H1 (cell line): ENCODE data around the gene ITPK1. TPM values are rescaled to one million over a fixed set of nuclear protein-coding genes. Genes with fewer than 3 reads are reported as not detected.

Experiments
- CTCF ChIA-PET: fragments of 300-600 bp; sonication (Branson Sonifier 250); formaldehyde crosslinking; loops from one replicate; lab custom pipeline; 2021; ENCODE audit not compliant: partially characterized antibody; lab: Charles Lee
- POLR2A ChIA-PET: fragments of 300-600 bp; sonication (Branson Sonifier 250); formaldehyde crosslinking; loops from one replicate; lab custom pipeline; 2021; ENCODE audit warnings: inconsistent platforms; ENCODE audit not compliant: partially characterized antibody; lab: Charles Lee
- DNase-seq, 2 experiments: peaks; one replicate each; pipeline versions ENCODE4 v3.0.0 to v3.0.0-alpha.2; 2010 to 2022; ENCODE audit warnings: low spot score in 2 of 2, low read depth in 1 of 2, mixed read lengths in 1 of 2
- FAIRE-seq: peaks from 2 replicates; lab custom pipeline; 2011; peaks lifted over from hg19 to GRCh38; lab: Jason Lieb, UNC
- H2AFZ ChIP-seq: 2 replicates; pipeline ENCODE4 v1.8.1; 2012; ENCODE audit warnings: low read length, inconsistent platforms
- H2AK5ac ChIP-seq: 2 replicates; pipeline ENCODE4 v1.6.1; 2013; ENCODE audit warnings: low read depth, low read length
- H2BK120ac ChIP-seq: replicated peaks from 2 replicates; pipeline ENCODE3; 2013; ENCODE audit warnings: low read depth, low read length, inconsistent platforms
- H2BK12ac ChIP-seq: 2 replicates; pipeline ENCODE4 v1.6.1; 2013; ENCODE audit warnings: low read depth, low read length
- H2BK15ac ChIP-seq: 2 replicates; pipeline ENCODE4 v1.6.1; 2013; ENCODE audit warnings: low read length
- H2BK20ac ChIP-seq: 2 replicates; pipeline ENCODE4 v1.6.1; 2013; ENCODE audit warnings: low read length
- H2BK5ac ChIP-seq: 2 replicates; pipeline ENCODE4 v1.6.1; 2013; ENCODE audit warnings: low read depth, low read length
- H3K14ac ChIP-seq: 2 replicates; pipeline ENCODE4 v1.6.1; 2013; ENCODE audit warnings: inconsistent platforms; ENCODE audit not compliant: insufficient read length
- H3K18ac ChIP-seq: 2 replicates; pipeline ENCODE4 v1.6.1; 2013; ENCODE audit warnings: low read length; ENCODE audit errors: extremely low read depth
- H3K23ac ChIP-seq: 2 replicates; pipeline ENCODE4 v1.6.1; 2013; ENCODE audit warnings: inconsistent platforms; ENCODE audit not compliant: insufficient read length
- H3K23me2 ChIP-seq: 2 replicates; pipeline ENCODE4 v1.6.1; 2013; ENCODE audit warnings: low read depth, low read length
- H3K27ac ChIP-seq: 2 replicates; pipeline ENCODE4 v1.6.1; 2011; ENCODE audit warnings: low read depth, low read length, inconsistent platforms
- H3K27me3 ChIP-seq, 4 experiments: replicated peaks in 1 of 4; 1 replicate in 1 of 4; 2 replicates in 3 of 4; pipeline versions ENCODE4 v1.6.1 to v1.8.1; 2011 to 2013; ENCODE audit warnings: low read length in 3 of 4, mild to moderate bottlenecking in 3 of 4, inconsistent platforms in 2 of 4, mixed read lengths in 2 of 4, moderate library complexity in 1 of 4; ENCODE audit not compliant: control insufficient read depth in 3 of 4, insufficient read depth in 3 of 4; ENCODE audit errors: extremely low read depth in 1 of 4
- H3K36me3 ChIP-seq, 4 experiments: 2 replicates each; pipeline versions ENCODE4 v1.6.1 to v1.8.1; 2011 to 2013; ENCODE audit warnings: mild to moderate bottlenecking in 4 of 4, low read length in 3 of 4, moderate library complexity in 2 of 4, control low read depth in 1 of 4, inconsistent platforms in 1 of 4; ENCODE audit not compliant: insufficient read depth in 4 of 4, control insufficient read depth in 2 of 4
- H3K4ac ChIP-seq: replicated peaks from 2 replicates; pipeline ENCODE3; 2013; ENCODE audit warnings: low read length, low read depth, mixed read lengths, inconsistent platforms; ENCODE audit not compliant: insufficient read length
- H3K4me1 ChIP-seq, 4 experiments: replicated peaks in 1 of 4; 1 replicate in 1 of 4; 2 replicates in 3 of 4; pipeline versions ENCODE4 v1.6.1 to v1.8.1; 2011 to 2013; ENCODE audit warnings: low read length in 3 of 4, inconsistent platforms in 2 of 4, mixed read lengths in 1 of 4; ENCODE audit not compliant: insufficient read depth in 4 of 4, control insufficient read depth in 3 of 4
- H3K4me2 ChIP-seq, 2 experiments: 2 replicates each; pipeline versions ENCODE4 v1.6.1 to v1.8.1; 2011 to 2013; ENCODE audit warnings: low read depth in 2 of 2, low read length in 2 of 2, control low read depth in 1 of 2, inconsistent platforms in 1 of 2, mild to moderate bottlenecking in 1 of 2; ENCODE audit not compliant: insufficient read depth in 1 of 2
- H3K4me3 ChIP-seq, 4 experiments: fragments of 200-600, 300-600 bp in 1 of 4; sonication (generic), shearing (Covaris generic), sonication (Bioruptor Twin) in 1 of 4; 2 replicates each; pipeline versions ENCODE4 v1.5.1 to v1.8.1; 2011 to 2016; ENCODE audit warnings: low read length in 4 of 4, low read depth in 3 of 4, control low read depth in 2 of 4, inconsistent platforms in 2 of 4, mild to moderate bottlenecking in 2 of 4, mixed read lengths in 1 of 4, moderate library complexity in 1 of 4; ENCODE audit not compliant: insufficient read depth in 2 of 4; ENCODE audit errors: extremely low read depth in 1 of 4
- H3K56ac ChIP-seq: replicated peaks from 2 replicates; pipeline ENCODE3; 2013; ENCODE audit warnings: low read depth, mild to moderate bottlenecking, mixed read lengths, low read length, inconsistent platforms; ENCODE audit not compliant: insufficient read length
- H3K79me1 ChIP-seq: 2 replicates; pipeline ENCODE4 v1.6.1; 2013; ENCODE audit warnings: low read depth, low read length, control low read depth
- H3K79me2 ChIP-seq, 2 experiments: 2 replicates each; pipeline versions ENCODE4 v1.6.1 to v1.8.1; 2012 to 2013; ENCODE audit warnings: low read length in 2 of 2, mild to moderate bottlenecking in 2 of 2, inconsistent platforms in 1 of 2; ENCODE audit not compliant: insufficient read depth in 2 of 2, control insufficient read depth in 1 of 2
- H3K9ac ChIP-seq, 4 experiments: replicated peaks in 1 of 4; 1 replicate in 1 of 4; 2 replicates in 3 of 4; pipeline versions ENCODE4 v1.6.1 to v1.8.1; 2011 to 2013; ENCODE audit warnings: low read depth in 3 of 4, low read length in 3 of 4, control low read depth in 2 of 4, mild to moderate bottlenecking in 2 of 4, moderate library complexity in 2 of 4, inconsistent platforms in 1 of 4; ENCODE audit errors: extremely low read depth in 1 of 4
- H3K9me3 ChIP-seq, 2 experiments: 2 replicates each; pipeline versions ENCODE4 v1.6.1 to v1.8.1; 2012 to 2013; ENCODE audit warnings: mild to moderate bottlenecking in 2 of 2, moderate library complexity in 2 of 2, control low read depth in 1 of 2, inconsistent platforms in 1 of 2, low read depth in 1 of 2, low read length in 1 of 2, mixed read lengths in 1 of 2; ENCODE audit not compliant: insufficient read depth in 2 of 2
- H4K20me1 ChIP-seq, 2 experiments: replicated peaks in 1 of 2; 2 replicates each; pipeline versions ENCODE3 to v1.8.1; 2011 to 2013; ENCODE audit warnings: inconsistent platforms in 2 of 2, low read length in 2 of 2, mild to moderate bottlenecking in 1 of 2; ENCODE audit not compliant: insufficient read depth in 2 of 2, control insufficient read depth in 1 of 2
- H4K5ac ChIP-seq: 2 replicates; pipeline ENCODE4 v1.6.1; 2013; ENCODE audit warnings: low read length, low read depth, mixed read lengths, inconsistent platforms; ENCODE audit not compliant: insufficient read length
- H4K8ac ChIP-seq: 2 replicates; pipeline ENCODE4 v1.8.0; 2013; ENCODE audit warnings: mild to moderate bottlenecking, moderate library complexity, low read length, inconsistent platforms; ENCODE audit not compliant: insufficient read depth; ENCODE audit errors: extremely low read depth
- H4K91ac ChIP-seq: replicated peaks from 2 replicates; pipeline ENCODE3; 2013; ENCODE audit warnings: low read length, mixed read lengths, inconsistent platforms; ENCODE audit not compliant: insufficient read length
- ATF2 ChIP-seq: IDR thresholded peaks from 2 replicates; pipeline ENCODE4 v1.6.1; 2012; ENCODE audit warnings: low read length, inconsistent platforms
- JUND ChIP-seq: IDR thresholded peaks from 2 replicates; pipeline ENCODE4 v1.6.1; 2011; ENCODE audit warnings: mild to moderate bottlenecking, improper control_type of control experiment, low read length
- KDM4A ChIP-seq: IDR thresholded peaks from one replicate; pipeline ENCODE4 v1.7.1; 2012; ENCODE audit warnings: low read depth, mild to moderate bottlenecking, moderate library complexity, low read length, inconsistent platforms; ENCODE audit not compliant: severe bottlenecking
- MAFK ChIP-seq: IDR thresholded peaks from 2 replicates; pipeline ENCODE4 v1.6.1; 2012; ENCODE audit warnings: low read depth, mild to moderate bottlenecking, improper control_type of control experiment, low read length
- MAX ChIP-seq: IDR thresholded peaks from 2 replicates; pipeline ENCODE4 v1.6.1; 2012; ENCODE audit warnings: inconsistent platforms
- NANOG ChIP-seq: IDR thresholded peaks from 2 replicates; pipeline ENCODE4 v1.6.1; 2011; ENCODE audit warnings: low read length, low read depth, mild to moderate bottlenecking, inconsistent platforms; ENCODE audit not compliant: insufficient read depth, poor library complexity, severe bottlenecking
- POU5F1 ChIP-seq: IDR thresholded peaks from 2 replicates; pipeline ENCODE4 v1.6.1; 2011; ENCODE audit warnings: low read depth, mild to moderate bottlenecking, low read length, moderate library complexity
- RAD21 ChIP-seq, 2 experiments: IDR thresholded peaks in 1 of 2; conservative IDR thresholded peaks in 1 of 2; 2 replicates each; pipeline ENCODE4 v1.6.1; 2011; ENCODE audit warnings: low read depth in 2 of 2, low read length in 2 of 2, improper control_type of control experiment in 1 of 2, inconsistent platforms in 1 of 2, mild to moderate bottlenecking in 1 of 2, moderate library complexity in 1 of 2
- TAF1 ChIP-seq: IDR thresholded peaks from 2 replicates; pipeline ENCODE4 v1.6.1; 2011; ENCODE audit warnings: mild to moderate bottlenecking, low read depth, low read length
- TBP ChIP-seq: IDR thresholded peaks from 2 replicates; pipeline ENCODE4 v1.6.1; 2011; ENCODE audit warnings: low read depth, low read length, improper control_type of control experiment
- WGBS, 2 experiments: shearing (Covaris generic) in 1 of 2; methylation state at CpG; one replicate each; pipeline versions ENCODE4 v1.1.6 to v1.1.7; 2013 to 2015; ENCODE audit warnings: low lambda C conversion rate in 2 of 2, mixed read lengths in 2 of 2, inconsistent platforms in 1 of 2, low coverage in 1 of 2, missing lambda C conversion rate in 1 of 2; ENCODE audit not compliant: insufficient replicate concordance in 2 of 2, insufficient coverage in 1 of 2, insufficient read length in 1 of 2; ENCODE audit errors: extremely low coverage in 1 of 2, missing lambda C conversion rate in 1 of 2; 5-methylcytosine and 5-hydroxymethylcytosine counted together
- polyA plus RNA-seq, 7 experiments: library from polyadenylated mRNA; depleted of rRNA in 3 of 7; stranded (reverse) in 5 of 7; unstranded in 2 of 7; fragments of >200 nt in 5 of 7; fragments of 200-250 nt in 2 of 7; gene quantifications; 1 replicate in 5 of 7; 2 replicates in 1 of 7; 4 replicates in 1 of 7; pipeline versions ENCODE4 v1.2.1 to v1.2.3, GENCODE V29; 2011 to 2013; ENCODE audit warnings: missing spikeins in 2 of 7, mixed read lengths in 2 of 7
- total RNA-seq: library from RNA; stranded (reverse); fragmentation: NEBNext Ultra II Directional; extraction: Animal tissue kit (Norgen Biotek cat#: 25700); gene quantifications from 2 replicates; pipeline ENCODE4 v1.2.1, GENCODE V29; 2021

ITPK1 gene
- total and polyA plus RNA-seq, 2 of the 8 experiments (the other 6 are each of a cell fraction or from before 2014, with no cell fraction given): 108 to 143 TPM

DNA sequence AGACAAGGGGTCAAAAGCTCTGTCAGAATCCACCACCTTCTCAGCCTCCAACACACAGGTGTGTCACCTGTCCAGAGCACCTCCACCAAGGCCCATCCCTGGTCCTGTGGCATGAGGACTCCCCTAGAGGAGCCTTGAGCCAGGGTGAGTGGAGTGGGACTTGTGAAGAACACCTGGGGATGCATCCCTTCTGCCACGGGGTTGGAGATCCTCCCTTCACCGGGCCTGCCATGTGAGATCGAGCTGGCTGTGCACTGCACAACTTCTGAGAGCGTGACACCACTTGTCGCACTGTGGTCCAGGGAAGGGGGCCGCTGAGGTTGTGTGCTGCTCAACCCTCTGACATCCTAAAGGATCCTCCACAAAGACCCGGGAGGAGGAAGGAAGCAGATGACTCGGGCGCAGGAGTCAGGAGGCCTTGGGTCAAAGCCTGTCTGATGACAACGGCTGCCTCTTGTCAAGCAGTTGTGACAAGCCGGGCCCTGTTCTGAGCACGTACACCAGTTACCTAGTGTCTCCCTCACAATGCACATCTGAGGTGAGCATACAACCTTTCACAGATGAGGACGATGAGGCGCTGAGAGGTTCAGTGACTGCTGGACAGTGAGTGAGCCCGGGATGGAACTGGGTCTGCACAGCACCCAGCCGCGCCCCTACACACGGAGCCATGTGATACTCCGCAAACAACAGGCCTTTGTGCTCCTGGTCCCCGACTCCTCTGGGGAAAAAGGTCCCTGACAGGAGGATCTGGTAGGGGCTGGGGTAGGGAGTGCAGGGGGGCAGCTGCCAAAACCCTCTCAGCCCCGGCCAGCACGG is 157.1 kb downstream of the ITPK1 start:
- peaks cover 2 to 16% (median 11%) of the 10 kb centered on the region in 4 experiments; a peak in 7 of 8 replicates for H3K36me3 ChIP-seq
- H3K4me1 ChIP-seq: peaks cover 0 to 3% (median under 1%) of the 10 kb centered on the region in 4 experiments; a peak in 2 of 7 replicates
- H4K91ac ChIP-seq: no peak overlapping the region
- no peak overlapping the region for H3K4me3 ChIP-seq
- no peak overlapping the region for H2BK15ac ChIP-seq
- no peak overlapping the region for H2BK120ac ChIP-seq
- DNase-seq (no peak), FAIRE-seq (no peak)
- POLR2A ChIA-PET: no interaction called here
- H3K4ac ChIP-seq: no peak overlapping the region
- H3K14ac ChIP-seq: no peak overlapping the region
- WGBS, 2 experiments: 90% methylated on average over 22 of the region's 22 CpGs; no CpG with 5 or more reads in 1 of the 2 experiments
- H3K27me3 ChIP-seq: no peaks in the 10 kb centered on the region
- H4K5ac ChIP-seq: no peak overlapping the region
- H3K23ac ChIP-seq: no peak overlapping the region
- H3K27ac ChIP-seq: no peak overlapping the region
- H2AK5ac ChIP-seq: no peak overlapping the region
- peaks cover 3 to 5% of the 10 kb centered on the region in 2 experiments for H4K20me1 ChIP-seq
- no peak overlapping the region for H3K9ac ChIP-seq
- no peaks in the 10 kb centered on the region for H3K79me1 ChIP-seq
- H2BK20ac ChIP-seq: no peak overlapping the region
- H3K4me2 ChIP-seq: no peak overlapping the region
- CTCF ChIA-PET: interaction anchor here (1.0 kb wide), 1 partner anchor 10 kb away, joined by 3 read pairs; no protein-coding TSS in a partner anchor
- no peak overlapping the region for H3K56ac ChIP-seq
- H2AFZ ChIP-seq: no peak overlapping the region
- H3K9me3 ChIP-seq: no peaks in the 10 kb centered on the region
- no peak overlapping the region for H2BK12ac ChIP-seq
- H3K18ac ChIP-seq: no peak overlapping the region
- H3K79me2 ChIP-seq: peaks cover 0 to 4% of the 10 kb centered on the region in 2 experiments; a peak in 1 of 4 replicates
- no peak overlapping the region for H4K8ac ChIP-seq
- H2BK5ac ChIP-seq: no peak overlapping the region; the same call in 1 of the 2 replicates
- no peaks in the 10 kb centered on the region for H3K23me2 ChIP-seq
- TF ChIP-seq TAF1: no peak
- no peak for TF ChIP-seq POU5F1
- no peak for TF ChIP-seq MAX
- TF ChIP-seq JUND: no peak
- TF ChIP-seq TBP: no peak
- no peak for TF ChIP-seq RAD21 (IDR thresholded peaks at IDR 0.05 in 1 of 2, conservative IDR thresholded peaks at IDR 0.05 in 1 of 2; ENCODE audit: low read depth in 2 of 2, low read length in 2 of 2)
- no peak for TF ChIP-seq MAFK
- no peak for TF ChIP-seq NANOG
- no peak for TF ChIP-seq ATF2
- no peak for TF ChIP-seq KDM4A
